ENCODE data around the gene DLAT.
A peak's percentile ranks its signal among the peaks of the same experiment; 100 is the strongest.
"Not testable (repeated sequence)": the region's sequence is repeated elsewhere in the genome, so short reads cannot be mapped to it uniquely, and the experiment has no call there.

DLAT gene

GRCh38 chr11:112005422-112006094 is 19.6 kb upstream of the DLAT start:
- DNase-seq (ENCODE audit: low spot score): no peak

GRCh38 chr11:112006095-112006441 is 19.1 kb upstream of the DLAT start:
- not testable (repeated sequence) for DNase-seq (ENCODE audit: low spot score)

GRCh38 chr11:112011451-112011850 is 13.8 kb upstream of the DLAT start:
- DNase-seq (ENCODE audit: low spot score): not testable (repeated sequence)

GRCh38 chr11:112012874-112013273 is 12.3 kb upstream of the DLAT start:
- no peak for DNase-seq (ENCODE audit: low spot score)

- no peak for DNase-seq (ENCODE audit: low spot score)
These were observed 11.6 kb upstream of the DLAT start for GRCh38 chr11:112013497-112014164.

GRCh38 chr11:112016088-112016764 is 9.0 kb upstream of the DLAT start:
- peak; percentile 32 for DNase-seq (ENCODE audit: low spot score)

- peak; percentile 70 for DNase-seq (ENCODE audit: low spot score)
These were observed 8.3 kb upstream of the DLAT start for GRCh38 chr11:112016765-112017376.

GRCh38 chr11:112017538-112017937 is 7.7 kb upstream of the DLAT start:
- peak; percentile 52 for DNase-seq (ENCODE audit: low spot score)

GRCh38 chr11:112019066-112019465 is 6.1 kb upstream of the DLAT start:
- DNase-seq (ENCODE audit: low spot score): no peak

- DNase-seq (ENCODE audit: low spot score): no peak
These were observed 2.1 kb upstream of the DLAT start for GRCh38 chr11:112023104-112023503.

GRCh38 chr11:112024178-112024772 is 933 bp upstream of the DLAT start:
- no peak for DNase-seq (ENCODE audit: low spot score)

GRCh38 chr11:112025707-112026106 is 499 bp downstream of the DLAT start:
- peak; percentile 27 for DNase-seq (ENCODE audit: low spot score)

- DNase-seq (ENCODE audit: low spot score): not testable (repeated sequence)
These were observed 1.7 kb downstream of the DLAT start for GRCh38 chr11:112026784-112027410.

- no peak for DNase-seq (ENCODE audit: low spot score)
These were observed 4.3 kb downstream of the DLAT start for GRCh38 chr11:112029460-112029859.

- DNase-seq (ENCODE audit: low spot score): no peak
These were observed 8.7 kb downstream of the DLAT start for GRCh38 chr11:112033902-112034301.

- no peak for DNase-seq (ENCODE audit: low spot score)
These were observed 12.3 kb downstream of the DLAT start for GRCh38 chr11:112037527-112037926.

- DNase-seq (ENCODE audit: low spot score): peak; percentile 7
These were observed 17.2 kb downstream of the DLAT start for GRCh38 chr11:112042161-112042960.

GRCh38 chr11:112042961-112043304 is 17.7 kb downstream of the DLAT start:
- DNase-seq (ENCODE audit: low spot score): no peak

GRCh38 chr11:112044961-112045360 is 19.8 kb downstream of the DLAT start:
- DNase-seq (ENCODE audit: low spot score): no peak

- DNase-seq (ENCODE audit: low spot score): not testable (repeated sequence)
These were observed 21.4 kb downstream of the DLAT start for GRCh38 chr11:112046647-112047046.

- not testable (repeated sequence) for DNase-seq (ENCODE audit: low spot score)
These were observed 23.0 kb downstream of the DLAT start for GRCh38 chr11:112048256-112048655.

Data from AG08395 (cell line).